ENCODE measurements around the gene MACROD2.

MACROD2 gene

GRCh38 chr20:14631011-14631410, 635.7 kb downstream of the MACROD2 start:
- no peak overlapping the region for H3K27ac ChIP-seq
- TF ChIP-seq ZFX (IDR thresholded peaks at IDR 0.05; ENCODE audit: borderline replicate concordance) (no peak), CTCF (IDR thresholded peaks at IDR 0.05) (no peak)

GRCh38 chr20:14632906-14633305, 637.6 kb downstream of the MACROD2 start:
- H3K27ac ChIP-seq = no peak overlapping the region
- TF ChIP-seq ZFX (IDR thresholded peaks at IDR 0.05; ENCODE audit: borderline replicate concordance) (no peak), CTCF (IDR thresholded peaks at IDR 0.05) (no peak)

- TF ChIP-seq ZFX (IDR thresholded peaks at IDR 0.05; ENCODE audit: borderline replicate concordance) (no peak), CTCF (IDR thresholded peaks at IDR 0.05) (no peak)
- H3K27ac ChIP-seq = no peak overlapping the region
Measured at GRCh38 chr20:14633507-14633906, 638.2 kb downstream of the MACROD2 start.

- TF ChIP-seq ZFX (IDR thresholded peaks at IDR 0.05; ENCODE audit: borderline replicate concordance) (no peak), CTCF (IDR thresholded peaks at IDR 0.05) (no peak)
- no peak overlapping the region for H3K27ac ChIP-seq
Measured at GRCh38 chr20:14634665-14635064, 639.3 kb downstream of the MACROD2 start.

GRCh38 chr20:14637441-14637840, 642.1 kb downstream of the MACROD2 start:
- no peak overlapping the region for H3K27ac ChIP-seq
- no peak for TF ChIP-seq ZFX (IDR thresholded peaks at IDR 0.05; ENCODE audit: borderline replicate concordance)
- TF ChIP-seq CTCF (IDR thresholded peaks at IDR 0.05) = no peak

GRCh38 chr20:14643146-14643545, 647.8 kb downstream of the MACROD2 start:
- no peak overlapping the region for H3K27ac ChIP-seq
- TF ChIP-seq CTCF (IDR thresholded peaks at IDR 0.05) (no peak), ZFX (IDR thresholded peaks at IDR 0.05; ENCODE audit: borderline replicate concordance) (no peak)

- H3K27ac ChIP-seq = no peak overlapping the region
- TF ChIP-seq CTCF (IDR thresholded peaks at IDR 0.05) = no peak
- TF ChIP-seq ZFX (IDR thresholded peaks at IDR 0.05; ENCODE audit: borderline replicate concordance) = no peak
Measured at GRCh38 chr20:14643556-14643955, 648.2 kb downstream of the MACROD2 start.
